Colonic mucosa (tissue), 4 donors: ENCODE measurements around the gene USH2A. TPM values are rescaled to one million over a fixed set of nuclear protein-coding genes. Genes with fewer than 3 reads are reported as not detected.

ENCODE experiments used
- DNase-seq: peaks from one replicate; pipeline ENCODE4 v3.0.0-alpha.2; 2020
- H3K27ac ChIP-seq: fragments of 200-600 bp; one replicate; pipeline ENCODE4 v1.8.0; 2021
- H3K27me3 ChIP-seq: fragments of 200-600 bp; one replicate; pipeline ENCODE4 v1.8.0; 2021
- H3K36me3 ChIP-seq: fragments of 200-600 bp; one replicate; pipeline ENCODE4 v1.8.0; 2021
- H3K4me1 ChIP-seq: fragments of 200-600 bp; one replicate; pipeline ENCODE4 v1.8.0; 2021; ENCODE audit warnings: mild to moderate bottlenecking
- H3K4me3 ChIP-seq: fragments of 200-600 bp; one replicate; pipeline ENCODE4 v1.8.0; 2021
- H3K9ac ChIP-seq, 2 donors: one replicate each; pipeline ENCODE4 v1.7.0; 2013; ENCODE audit warnings: control low read depth in 2 of 2, low read depth in 2 of 2, low read length in 2 of 2
- H3K9me3 ChIP-seq: fragments of 200-600 bp; one replicate; pipeline ENCODE4 v1.8.0; 2021
- CTCF ChIP-seq: fragments of 200-600 bp; IDR thresholded peaks from one replicate; pipeline ENCODE4 v1.8.0; 2022; ENCODE audit warnings: antibody characterized with exemption, mild to moderate bottlenecking
- intact Hi-C: fragments of 100-400 bp; cut with DNase I; formaldehyde crosslinking; loops from one replicate; pipeline ENCODE4 v1.14.1; 2022
- total RNA-seq, 2 donors: library from RNA; stranded (reverse); fragmentation: NEBNext Ultra II Directional in 1 of 2; extraction: Animal tissue kit (Norgen Biotek cat#: 25700) in 1 of 2; gene quantifications; one replicate each; pipeline ENCODE4 v1.2.1, GENCODE V29; 2021
- donor health status: healthy.
- donor health status: DM: no; HTN: no; CAD: no.
- donor health status: DM: no; HTN: no; CAD: no.

The USH2A gene
- total RNA-seq, 2 donors from 2014 or later: 0.02 TPM; not detected in 1

- no peak overlapping the region for H3K4me3 ChIP-seq
- H3K27ac ChIP-seq: no peak overlapping the region
- no peaks in the 10 kb centered on the region for H3K9me3 ChIP-seq
- intact Hi-C loops: no loop called here
- TF ChIP-seq CTCF: no peak
- no peaks in the 10 kb centered on the region for H3K36me3 ChIP-seq
- no peaks in the 10 kb centered on the region for H3K27me3 ChIP-seq
- H3K4me1 ChIP-seq: no peaks in the 10 kb centered on the region
- no peak for DNase-seq
- H3K9ac ChIP-seq: no peak overlapping the region
Measured at GRCh38 chr1:215761446-215761845, 661.8 kb downstream of the USH2A start.

- H3K9ac ChIP-seq: no peak overlapping the region
- no peaks in the 10 kb centered on the region for H3K27me3 ChIP-seq
- no peak for TF ChIP-seq CTCF
- no peak for DNase-seq
- no peak overlapping the region for H3K4me3 ChIP-seq
- H3K27ac ChIP-seq: no peak overlapping the region
- H3K9me3 ChIP-seq: no peaks in the 10 kb centered on the region
- H3K36me3 ChIP-seq: no peaks in the 10 kb centered on the region
- intact Hi-C loops: no loop called here
- no peaks in the 10 kb centered on the region for H3K4me1 ChIP-seq
Measured at GRCh38 chr1:215754112-215754511, 669.1 kb downstream of the USH2A start.

- H3K9ac ChIP-seq: no peak overlapping the region
- no peaks in the 10 kb centered on the region for H3K9me3 ChIP-seq
- H3K36me3 ChIP-seq: no peaks in the 10 kb centered on the region
- H3K4me3 ChIP-seq: no peak overlapping the region
- intact Hi-C loops: no loop called here
- H3K27me3 ChIP-seq: no peaks in the 10 kb centered on the region
- TF ChIP-seq CTCF: no peak
- no peak for DNase-seq
- no peak overlapping the region for H3K27ac ChIP-seq
- H3K4me1 ChIP-seq: no peaks in the 10 kb centered on the region
Measured at GRCh38 chr1:215749414-215749813, 673.8 kb downstream of the USH2A start.

- DNase-seq: no peak
- H3K36me3 ChIP-seq: no peaks in the 10 kb centered on the region
- no peak overlapping the region for H3K9ac ChIP-seq
- no peaks in the 10 kb centered on the region for H3K4me1 ChIP-seq
- no peaks in the 10 kb centered on the region for H3K9me3 ChIP-seq
- TF ChIP-seq CTCF: no peak
- intact Hi-C loops: no loop called here
- no peak overlapping the region for H3K27ac ChIP-seq
- H3K27me3 ChIP-seq: no peaks in the 10 kb centered on the region
- H3K4me3 ChIP-seq: no peak overlapping the region
Measured at GRCh38 chr1:215748431-215748830, 674.8 kb downstream of the USH2A start.

GRCh38 chr1:215744419-215744818 is 678.8 kb downstream of the USH2A start:
- intact Hi-C loops: no loop called here
- no peak for TF ChIP-seq CTCF
- H3K27ac ChIP-seq: no peak overlapping the region

GRCh38 chr1:215739025-215739424 is 684.2 kb downstream of the USH2A start:
- no peaks in the 10 kb centered on the region for H3K9me3 ChIP-seq
- no peaks in the 10 kb centered on the region for H3K36me3 ChIP-seq
- H3K4me3 ChIP-seq: no peak overlapping the region
- no peaks in the 10 kb centered on the region for H3K4me1 ChIP-seq
- DNase-seq: no peak
- no peak for TF ChIP-seq CTCF
- H3K27ac ChIP-seq: no peak overlapping the region
- intact Hi-C loops: no loop called here
- no peaks in the 10 kb centered on the region for H3K27me3 ChIP-seq
- no peak overlapping the region for H3K9ac ChIP-seq

More at GRCh38 chr1:215744419-215744818, 678.8 kb downstream of the USH2A start:
- H3K9me3 ChIP-seq: no peaks in the 10 kb centered on the region
- DNase-seq: no peak
- no peaks in the 10 kb centered on the region for H3K4me1 ChIP-seq
- no peaks in the 10 kb centered on the region for H3K36me3 ChIP-seq
- H3K27me3 ChIP-seq: no peaks in the 10 kb centered on the region
- no peak overlapping the region for H3K4me3 ChIP-seq
- no peak overlapping the region for H3K9ac ChIP-seq
